Esophagus muscularis mucosa (tissue), 3 donors: ENCODE results near the gene RPL6.

Experiments used
- CTCF ChIP-seq, 3 experiments: fragments of 200-600 bp in 2 of 3; fragments of 450-650 bp in 1 of 3; sonication (generic) in 2 of 3; IDR thresholded peaks; one replicate each; pipeline ENCODE4 v1.5.1; 2017 to 2019; ENCODE audit warnings: antibody characterized with exemption in 3 of 3, mild to moderate bottlenecking in 2 of 3, moderate library complexity in 1 of 3
- POLR2A ChIP-seq: fragments of 450-650 bp; IDR thresholded peaks from one replicate; pipeline ENCODE4 v1.6.1; 2017; ENCODE audit warnings: antibody characterized with exemption, moderate library complexity, mild to moderate bottlenecking, low read depth

GRCh38 chr12:112422531-112422930 is 13.1 kb upstream of the RPL6 start:
- no peak for TF ChIP-seq CTCF (IDR thresholded peaks at IDR 0.05)
- no peak for TF ChIP-seq POLR2A
